Trophoblast cell (in vitro differentiated cells and primary cell): ENCODE results near the gene CD27.
"Not testable (repeated sequence)": the region's sequence is repeated elsewhere in the genome, so short reads cannot be mapped to it uniquely, and the experiment has no call there.

ENCODE experiments used
- DNase-seq, 2 donors: peaks; one replicate each; pipeline ENCODE4 v3.0.0-alpha.2; 2016
- H2AFZ ChIP-seq: 2 replicates; pipeline ENCODE4 v1.6.1; 2013; ENCODE audit warnings: low read length, moderate library complexity, mild to moderate bottlenecking; ENCODE audit not compliant: insufficient read depth, poor library complexity
- H2AK5ac ChIP-seq: 2 replicates; pipeline ENCODE4 v1.6.1; 2013; ENCODE audit warnings: mild to moderate bottlenecking, low read length
- H2BK120ac ChIP-seq: 2 replicates; pipeline ENCODE4 v1.6.1; 2013; ENCODE audit warnings: low read length, mild to moderate bottlenecking, moderate library complexity; ENCODE audit not compliant: insufficient read depth, poor library complexity
- H2BK12ac ChIP-seq: 2 replicates; pipeline ENCODE4 v1.6.1; 2013; ENCODE audit warnings: mild to moderate bottlenecking, low read length, moderate library complexity
- H2BK5ac ChIP-seq: 2 replicates; pipeline ENCODE4 v1.6.1; 2013; ENCODE audit warnings: low read length, low read depth, moderate library complexity, mild to moderate bottlenecking; ENCODE audit not compliant: poor library complexity
- H3K14ac ChIP-seq: 2 replicates; pipeline ENCODE4 v1.6.1; 2013; ENCODE audit warnings: mild to moderate bottlenecking, low read length
- H3K18ac ChIP-seq: 2 replicates; pipeline ENCODE4 v1.6.1; 2013; ENCODE audit warnings: mild to moderate bottlenecking, low read length
- H3K23ac ChIP-seq: 2 replicates; pipeline ENCODE4 v1.6.1; 2013; ENCODE audit warnings: low read length
- H3K27ac ChIP-seq: 2 replicates; pipeline ENCODE4 v1.5.1; 2013; ENCODE audit warnings: low read depth, mild to moderate bottlenecking, inconsistent platforms, low read length, moderate library complexity
- H3K27me3 ChIP-seq: 2 replicates; pipeline ENCODE4 v1.6.1; 2013; ENCODE audit warnings: inconsistent platforms, mild to moderate bottlenecking, low read length, moderate library complexity; ENCODE audit not compliant: insufficient read depth
- H3K36me3 ChIP-seq, 2 experiments: 1 replicate in 1 of 2; 2 replicates in 1 of 2; pipeline ENCODE4 v1.6.1; 2013; ENCODE audit warnings: low read length in 2 of 2, mild to moderate bottlenecking in 2 of 2, moderate library complexity in 1 of 2; ENCODE audit not compliant: insufficient read depth in 2 of 2, control insufficient read depth in 1 of 2
- H3K4ac ChIP-seq: 2 replicates; pipeline ENCODE4 v1.6.1; 2013; ENCODE audit warnings: low read depth, mild to moderate bottlenecking, low read length, moderate library complexity
- H3K4me1 ChIP-seq, 2 experiments: 1 replicate in 1 of 2; 2 replicates in 1 of 2; pipeline ENCODE4 v1.6.1; 2013; ENCODE audit warnings: low read length in 2 of 2, mild to moderate bottlenecking in 2 of 2, moderate library complexity in 1 of 2; ENCODE audit not compliant: insufficient read depth in 2 of 2, control insufficient read depth in 1 of 2
- H3K4me2 ChIP-seq: 2 replicates; pipeline ENCODE4 v1.6.1; 2013; ENCODE audit warnings: inconsistent platforms, mild to moderate bottlenecking, low read length, moderate library complexity
- H3K4me3 ChIP-seq: 2 replicates; pipeline ENCODE4 v1.5.1; 2013; ENCODE audit warnings: mild to moderate bottlenecking, low read depth, low read length, inconsistent platforms
- H3K79me1 ChIP-seq: one replicate; pipeline ENCODE4 v1.6.1; 2013; ENCODE audit warnings: low read length
- H3K79me2 ChIP-seq: 2 replicates; pipeline ENCODE4 v1.6.1; 2013; ENCODE audit warnings: low read length, mild to moderate bottlenecking; ENCODE audit not compliant: control insufficient read depth, insufficient read depth, poor library complexity
- H3K9ac ChIP-seq: 2 replicates; pipeline ENCODE4 v1.6.1; 2013; ENCODE audit warnings: mild to moderate bottlenecking, low read length
- H3K9me3 ChIP-seq: 2 replicates; pipeline ENCODE4 v1.6.1; 2013; ENCODE audit warnings: low read depth, mild to moderate bottlenecking, control low read depth, inconsistent platforms, low read length; ENCODE audit not compliant: insufficient read depth
- H4K12ac ChIP-seq: 2 replicates; pipeline ENCODE4 v1.6.1; 2013; ENCODE audit warnings: low read depth, mild to moderate bottlenecking, low read length, moderate library complexity
- H4K8ac ChIP-seq: 2 replicates; pipeline ENCODE4 v1.6.1; 2013; ENCODE audit warnings: low read depth, mild to moderate bottlenecking, low read length, moderate library complexity
- H4K91ac ChIP-seq: one replicate; pipeline ENCODE4 v1.6.1; 2013; ENCODE audit warnings: low read depth, mild to moderate bottlenecking, low read length, moderate library complexity
- WGBS: extraction: QIAGEN DNeasy Blood & Tissue Kit; methylation state at CpG from one replicate; pipeline ENCODE4 v1.1.7; 2013; ENCODE audit warnings: missing lambda C conversion rate; ENCODE audit not compliant: insufficient read length, insufficient coverage; ENCODE audit errors: extremely low coverage; 5-methylcytosine and 5-hydroxymethylcytosine counted together

Gene CD27

DNA sequence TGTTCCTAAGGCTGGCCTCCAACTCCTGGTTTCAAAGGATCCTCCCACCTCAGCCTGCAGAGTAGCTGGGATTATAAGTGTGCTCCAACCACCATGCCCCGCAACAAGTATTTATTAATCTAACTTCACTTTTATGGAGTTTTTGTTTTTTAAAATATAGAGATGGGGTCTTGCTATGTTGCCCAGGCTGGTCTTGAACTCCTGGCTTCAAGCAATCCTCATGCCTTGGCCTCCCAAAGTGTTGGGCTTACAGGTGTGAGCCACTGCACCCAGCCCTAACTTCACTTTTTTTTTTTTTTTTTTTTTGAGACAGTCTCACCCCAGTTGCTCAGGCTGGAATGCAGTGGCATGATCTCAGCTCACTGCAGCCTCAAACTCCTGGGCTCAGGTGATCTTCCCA, 45.9 kb downstream of the CD27 start:
- not testable (repeated sequence) for H3K23ac ChIP-seq, H3K4me1 ChIP-seq, H3K4me3 ChIP-seq, H3K79me2 ChIP-seq, H2BK12ac ChIP-seq, H3K27me3 ChIP-seq, H3K4me2 ChIP-seq, H2AK5ac ChIP-seq, H4K12ac ChIP-seq, H3K4ac ChIP-seq, H3K79me1 ChIP-seq, H3K9ac ChIP-seq, H2BK5ac ChIP-seq, H3K36me3 ChIP-seq, H2BK120ac ChIP-seq, H3K9me3 ChIP-seq, H3K14ac ChIP-seq, H2AFZ ChIP-seq, H4K8ac ChIP-seq, DNase-seq, H3K27ac ChIP-seq, H4K91ac ChIP-seq, H3K18ac ChIP-seq
- WGBS, result no CpG with 5 or more reads among the region's 1 CpG

DNA sequence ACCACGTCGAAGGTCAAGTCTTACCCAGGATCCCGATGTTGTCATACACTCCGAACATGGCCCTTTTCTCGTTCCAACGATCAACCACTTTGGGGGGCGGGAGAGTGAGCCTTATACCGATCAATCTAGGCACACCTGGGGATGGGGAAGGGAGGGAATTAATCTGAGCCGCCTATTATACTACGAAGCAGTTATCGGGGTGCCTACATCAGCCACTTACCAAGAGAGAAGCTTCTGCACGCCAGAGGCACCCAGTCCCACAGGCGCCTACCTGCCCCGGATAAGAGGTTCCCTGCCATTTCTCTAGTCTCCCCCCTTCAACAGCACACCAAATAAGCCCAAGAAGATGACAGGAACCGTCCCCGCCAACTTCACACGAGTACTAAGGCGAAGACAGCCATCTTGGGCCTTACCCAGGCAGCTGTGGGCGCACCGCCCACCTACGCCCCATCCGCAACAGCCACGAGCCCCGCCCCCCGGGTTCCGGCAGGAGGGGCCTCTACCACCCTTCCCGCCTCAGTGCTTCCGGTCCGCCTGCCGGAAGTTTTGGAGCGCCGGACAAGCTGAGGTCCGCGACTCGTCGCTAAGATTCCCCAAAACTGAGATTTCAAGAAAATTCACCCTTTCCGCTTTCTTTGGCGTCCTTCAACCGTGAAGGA, 48.2 kb downstream of the CD27 start, which contains the start of gene MRPL51:
MRPL51 (minus strand) TSS at position 425 of the 659 bp plus-strand sequence; CDS start at position 299, 126 bp downstream.
- H3K36me3 ChIP-seq, result peaks cover 4 to 10% of the 10 kb centered on the region in 2 experiments
- H3K27ac ChIP-seq, result peak within 1 kb of the TSS; percentile 95
- peak within 1 kb of the TSS; percentile 86 for H4K91ac ChIP-seq
- H3K27me3 ChIP-seq, result no peaks in the 10 kb centered on the region
- H2AFZ ChIP-seq, result peak within 1 kb of the TSS; percentile 89
- WGBS, result no CpG with 5 or more reads among the region's 39 CpGs
- peak within 1 kb of the TSS; percentile 85 for H3K4me3 ChIP-seq
- H4K12ac ChIP-seq, result peak within 1 kb of the TSS; percentile 90
- H3K4me1 ChIP-seq, result peaks cover 0 to 6% of the 10 kb centered on the region in 2 experiments
- DNase-seq, result peak; percentile 93 to 96
- H3K4ac ChIP-seq, result peak within 1 kb of the TSS; percentile 81
- H3K18ac ChIP-seq, result peak within 1 kb of the TSS; percentile 87
- H2AK5ac ChIP-seq, result peak within 1 kb of the TSS; percentile 89
- H3K9ac ChIP-seq, result peak within 1 kb of the TSS; percentile 92
- H2BK5ac ChIP-seq, result peak within 1 kb of the TSS; percentile 85
- H3K23ac ChIP-seq, result no peak within 1 kb of the TSS
- H3K14ac ChIP-seq, result peak within 1 kb of the TSS; percentile 93
- H3K79me2 ChIP-seq, result peaks cover 5% of the 10 kb centered on the region
- peak within 1 kb of the TSS; percentile 8 for H2BK12ac ChIP-seq
- H2BK120ac ChIP-seq, result peak within 1 kb of the TSS; percentile 52
- peak within 1 kb of the TSS; percentile 85 for H4K8ac ChIP-seq
- peak within 1 kb of the TSS; percentile 85 for H3K4me2 ChIP-seq
- peaks cover 2% of the 10 kb centered on the region for H3K9me3 ChIP-seq
- H3K79me1 ChIP-seq, result peaks cover 8% of the 10 kb centered on the region

DNA sequence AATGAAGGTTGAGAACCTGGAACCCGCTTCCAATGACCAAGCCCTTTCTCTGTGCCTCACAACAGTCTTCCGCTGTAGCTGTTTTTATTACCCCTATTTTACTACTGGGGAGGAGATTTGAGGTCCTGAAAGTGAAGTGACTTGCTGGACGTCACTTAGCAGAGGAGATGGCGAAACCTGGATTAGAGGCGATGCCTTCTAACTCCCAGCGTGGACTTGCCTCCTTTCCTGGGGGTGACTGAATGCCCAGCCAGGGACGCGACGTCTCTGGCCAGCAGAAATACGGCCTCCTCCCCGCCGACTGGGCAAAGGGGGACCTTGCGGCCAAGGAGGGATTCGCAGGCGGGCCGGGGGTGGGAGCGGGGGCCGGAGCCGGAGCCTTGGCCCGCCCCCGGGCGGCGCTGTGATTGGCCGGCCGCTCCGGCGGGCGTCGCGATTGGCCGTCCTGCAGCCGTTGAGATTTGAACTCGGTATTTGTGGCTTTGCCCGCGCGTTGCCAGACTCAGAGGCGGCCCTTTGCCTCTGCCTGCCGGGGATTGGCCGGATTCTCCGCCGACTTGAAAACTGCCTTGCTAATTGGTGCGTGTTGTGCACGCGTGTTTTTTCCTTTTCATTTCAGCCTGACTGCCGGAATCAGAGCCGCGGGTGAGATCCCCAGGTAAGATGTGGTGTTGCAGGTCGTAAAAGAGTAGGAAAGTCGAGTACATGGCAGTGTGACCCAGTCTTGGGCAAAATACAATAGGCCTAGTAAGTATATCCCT, 48.9 kb downstream of the CD27 start, which contains the start of gene NCAPD2:
NCAPD2 (plus strand) TSS at position 606 of the 761 bp plus-strand sequence. CDS start 997 bp downstream, outside the sequence.
- H2BK5ac ChIP-seq, result peak within 1 kb of the TSS; percentile 85

DNA sequence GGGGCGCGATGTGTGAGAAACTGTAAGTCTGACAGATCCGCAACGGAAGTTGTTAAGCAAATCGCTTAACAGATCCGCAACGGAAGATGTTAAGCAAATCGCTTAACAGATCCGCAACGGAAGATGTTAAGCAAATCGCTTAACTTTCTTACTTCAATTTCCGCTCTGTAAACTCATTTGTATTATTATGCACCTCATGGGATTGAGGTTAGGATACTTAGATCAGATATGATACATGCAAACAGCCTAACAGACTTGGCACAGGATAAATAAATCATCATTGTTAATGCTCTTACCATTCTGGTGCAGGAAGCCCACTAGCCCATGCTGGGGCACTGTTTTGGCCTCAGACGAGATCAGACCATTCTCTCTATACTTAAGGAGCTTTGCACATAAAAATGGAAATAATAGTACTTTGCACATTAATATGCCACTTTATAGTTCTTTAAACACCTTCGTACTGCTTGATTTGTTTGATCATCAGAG, 49.5 kb downstream of the CD27 start:
- Histone ChIP-seq H3K79me1 (peaks cover 8% of the 10 kb centered on the region), H4K91ac (no peak overlapping the region), H3K9me3 (peaks cover 2% of the 10 kb centered on the region), H2BK120ac (no peak overlapping the region), H3K36me3 (peaks cover 11 to 17% of the 10 kb centered on the region in 2 experiments), H2BK5ac (no peak overlapping the region), H2AK5ac (no peak overlapping the region), H3K4me2 (peak overlapping the region; percentile 85), H3K18ac (no peak overlapping the region), H2AFZ (peak overlapping the region; percentile 89), H4K8ac (no peak overlapping the region), H3K4ac (no peak overlapping the region), H3K4me3 (peak overlapping the region; percentile 79), H3K27ac (peak overlapping the region; percentile 77), H3K79me2 (peaks cover 5% of the 10 kb centered on the region), H3K9ac (peak overlapping the region; percentile 81), H4K12ac (no peak overlapping the region), H3K4me1 (peaks cover 0 to 6% of the 10 kb centered on the region in 2 experiments), H3K14ac (no peak overlapping the region), H3K23ac (no peak overlapping the region), H3K27me3 (no peaks in the 10 kb centered on the region), H2BK12ac (no peak overlapping the region)
- no CpG with 5 or more reads among the region's 14 CpGs for WGBS
- no peak for DNase-seq

More for the DNA sequence above, 48.9 kb downstream of the CD27 start, which contains the start of gene NCAPD2:
- Histone ChIP-seq H3K9me3 (peaks cover 2% of the 10 kb centered on the region), H2AK5ac (peak within 1 kb of the TSS; percentile 89), H4K12ac (peak within 1 kb of the TSS; percentile 90), H2BK12ac (peak within 1 kb of the TSS; percentile 8), H3K23ac (no peak within 1 kb of the TSS), H3K4ac (peak within 1 kb of the TSS; percentile 73), H3K4me3 (peak within 1 kb of the TSS; percentile 85), H3K36me3 (peaks cover 5 to 11% of the 10 kb centered on the region in 2 experiments), H3K79me2 (peaks cover 5% of the 10 kb centered on the region), H3K14ac (peak within 1 kb of the TSS; percentile 93), H3K27me3 (no peaks in the 10 kb centered on the region), H4K8ac (peak within 1 kb of the TSS; percentile 85), H3K79me1 (peaks cover 8% of the 10 kb centered on the region), H3K4me2 (peak within 1 kb of the TSS; percentile 85), H3K18ac (peak within 1 kb of the TSS; percentile 87), H3K9ac (peak within 1 kb of the TSS; percentile 92), H3K4me1 (peaks cover 0 to 6% of the 10 kb centered on the region in 2 experiments), H2AFZ (peak within 1 kb of the TSS; percentile 89), H4K91ac (peak within 1 kb of the TSS; percentile 86), H2BK120ac (peak within 1 kb of the TSS; percentile 52), H3K27ac (peak within 1 kb of the TSS; percentile 95)
- DNase-seq, result peak; percentile 94 to 98
- WGBS, result no CpG with 5 or more reads among the region's 49 CpGs
